Panc1 (cell line): Measurements from ENCODE around the gene SERPINA3.

Experiments
- CTCF ChIP-seq: fragments of 450-650 bp; IDR thresholded peaks from 2 replicates; pipeline ENCODE4 v1.5.1; 2017; ENCODE audit warnings: mild to moderate bottlenecking
- POLR2AphosphoS5 ChIP-seq: IDR thresholded peaks from 2 replicates; pipeline ENCODE4 v1.6.1; 2012; ENCODE audit warnings: mild to moderate bottlenecking, low read depth, low read length, moderate library complexity
- SIN3A ChIP-seq: IDR thresholded peaks from 2 replicates; pipeline ENCODE4 v1.6.1; 2012; ENCODE audit warnings: low read depth, mild to moderate bottlenecking, low read length, moderate library complexity, borderline replicate concordance; ENCODE audit not compliant: insufficient read depth
- TCF7L2 ChIP-seq: IDR thresholded peaks from 2 replicates; pipeline ENCODE4 v1.6.1; 2011; ENCODE audit warnings: mild to moderate bottlenecking, low read depth, low read length, inconsistent platforms
- TF ChIP-seq, protein P1 (sequence below), 2 experiments: IDR thresholded peaks; 2 replicates each; pipeline ENCODE4 v1.6.1; 2011 to 2012; ENCODE audit warnings: low read depth in 2 of 2, control low read depth in 1 of 2, low read length in 1 of 2, mild to moderate bottlenecking in 1 of 2, moderate library complexity in 1 of 2; ENCODE audit not compliant: insufficient read depth in 1 of 2

GRCh38 chr14:94571395-94571794 lies 40.8 kb upstream of the SERPINA3 start:
- TF ChIP-seq CTCF, result no peak
- TF ChIP-seq POLR2AphosphoS5, result no peak
- no peak for TF ChIP-seq TCF7L2
- TF ChIP-seq SIN3A, result no peak
- TF ChIP-seq, protein P1, sequence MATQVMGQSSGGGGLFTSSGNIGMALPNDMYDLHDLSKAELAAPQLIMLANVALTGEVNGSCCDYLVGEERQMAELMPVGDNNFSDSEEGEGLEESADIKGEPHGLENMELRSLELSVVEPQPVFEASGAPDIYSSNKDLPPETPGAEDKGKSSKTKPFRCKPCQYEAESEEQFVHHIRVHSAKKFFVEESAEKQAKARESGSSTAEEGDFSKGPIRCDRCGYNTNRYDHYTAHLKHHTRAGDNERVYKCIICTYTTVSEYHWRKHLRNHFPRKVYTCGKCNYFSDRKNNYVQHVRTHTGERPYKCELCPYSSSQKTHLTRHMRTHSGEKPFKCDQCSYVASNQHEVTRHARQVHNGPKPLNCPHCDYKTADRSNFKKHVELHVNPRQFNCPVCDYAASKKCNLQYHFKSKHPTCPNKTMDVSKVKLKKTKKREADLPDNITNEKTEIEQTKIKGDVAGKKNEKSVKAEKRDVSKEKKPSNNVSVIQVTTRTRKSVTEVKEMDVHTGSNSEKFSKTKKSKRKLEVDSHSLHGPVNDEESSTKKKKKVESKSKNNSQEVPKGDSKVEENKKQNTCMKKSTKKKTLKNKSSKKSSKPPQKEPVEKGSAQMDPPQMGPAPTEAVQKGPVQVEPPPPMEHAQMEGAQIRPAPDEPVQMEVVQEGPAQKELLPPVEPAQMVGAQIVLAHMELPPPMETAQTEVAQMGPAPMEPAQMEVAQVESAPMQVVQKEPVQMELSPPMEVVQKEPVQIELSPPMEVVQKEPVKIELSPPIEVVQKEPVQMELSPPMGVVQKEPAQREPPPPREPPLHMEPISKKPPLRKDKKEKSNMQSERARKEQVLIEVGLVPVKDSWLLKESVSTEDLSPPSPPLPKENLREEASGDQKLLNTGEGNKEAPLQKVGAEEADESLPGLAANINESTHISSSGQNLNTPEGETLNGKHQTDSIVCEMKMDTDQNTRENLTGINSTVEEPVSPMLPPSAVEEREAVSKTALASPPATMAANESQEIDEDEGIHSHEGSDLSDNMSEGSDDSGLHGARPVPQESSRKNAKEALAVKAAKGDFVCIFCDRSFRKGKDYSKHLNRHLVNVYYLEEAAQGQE (IDR thresholded peaks at IDR 0.05; ENCODE audit: insufficient read depth in 1 of 2, low read depth in 2 of 2, low read length in 1 of 2), result no peak
